ENCODE data around the gene ZNF701. TPM values are rescaled to one million over a fixed set of nuclear protein-coding genes. Genes with fewer than 3 reads are reported as not detected.

The ZNF701 gene
- 14.1 and 16.1 TPM in 2 replicates for total RNA-seq

GRCh38 chr19:52570000-52570861, at the start of gene ZNF701:
ZNF701 (plus strand) TSS chr19:52570287; CDS start chr19:52574148, 3,861 bp downstream.

GRCh38 chr19:52527134-52527955, 42.7 kb upstream of the ZNF701 start, which contains the start of gene ZNF808:
ZNF808 (plus strand) TSS chr19:52527668; CDS start chr19:52543285, 15,617 bp downstream.

Other genes starting within 250 kb of the ZNF701 start
- gene ZNF610, start 234.0 kb upstream of the ZNF701 start, total RNA-seq, result 2.9 and 4.3 TPM in 2 replicates
- 21.8 and 28.2 TPM in 2 replicates for gene ZNF880, start 200.4 kb upstream of the ZNF701 start, total RNA-seq
- gene ZNF528, start 172.4 kb upstream of the ZNF701 start, total RNA-seq, result 30.4 and 38.3 TPM in 2 replicates
- 0.17 TPM in 1 of 2 replicates, not detected in the other for gene ZNF534, start 141.1 kb upstream of the ZNF701 start, total RNA-seq
- 6.3 and 7.0 TPM in 2 replicates for gene ZNF578, start 116.7 kb upstream of the ZNF701 start, total RNA-seq
- gene ZNF808, start 42.6 kb upstream of the ZNF701 start, total RNA-seq, result 16.0 and 18.0 TPM in 2 replicates
- gene ZNF83, start 68.1 kb downstream of the ZNF701 start, total RNA-seq, result 50.6 and 56.7 TPM in 2 replicates
- 15.4 and 16.9 TPM in 2 replicates for gene ZNF611, start 164.8 kb downstream of the ZNF701 start, total RNA-seq
- gene ZNF600, start 216.5 kb downstream of the ZNF701 start, total RNA-seq, result 3.3 and 4.7 TPM in 2 replicates

Measured in smooth muscle cell of trachea (primary cell).